Neural cell (in vitro differentiated cells): ENCODE measurements around the gene FBXL20. TPM values are rescaled to one million over a fixed set of nuclear protein-coding genes. Genes with fewer than 3 reads are reported as not detected.
"Not testable (repeated sequence)": the region's sequence is repeated elsewhere in the genome, so short reads cannot be mapped to it uniquely, and the experiment has no call there.

Source experiments
- H2AFZ ChIP-seq: fragments of 200-600, 300-800 bp; sonication (generic), shearing (Covaris generic); 2 replicates; pipeline ENCODE4 v1.6.0; 2014; ENCODE audit warnings: low read depth, mild to moderate bottlenecking, antibody characterized with exemption, low read length, moderate library complexity
- H3F3A ChIP-seq: fragments of 200-600 bp; shearing (Covaris generic); 2 replicates; pipeline ENCODE4 v1.6.1; 2016; ENCODE audit warnings: mild to moderate bottlenecking, moderate library complexity, mixed read lengths, antibody characterized with exemption, low read length; ENCODE audit not compliant: insufficient read depth, poor library complexity, severe bottlenecking
- H3K27ac ChIP-seq: fragments of 200-600, 300-800 bp; sonication (generic), shearing (Covaris generic); 2 replicates; pipeline ENCODE4 v1.5.1; 2014; ENCODE audit warnings: mild to moderate bottlenecking, low read length, moderate library complexity
- H3K27me3 ChIP-seq: fragments of 300-800, 200-600 bp; sonication (generic), shearing (Covaris generic); 2 replicates; pipeline ENCODE4 v1.6.0; 2014; ENCODE audit warnings: mild to moderate bottlenecking, low read depth, low read length, moderate library complexity; ENCODE audit not compliant: insufficient read depth
- H3K36me3 ChIP-seq: fragments of 300-800, 200-600 bp; sonication (generic), shearing (Covaris generic); 2 replicates; pipeline ENCODE4 v1.5.1; 2014; ENCODE audit warnings: mild to moderate bottlenecking, antibody characterized with exemption, low read length, moderate library complexity; ENCODE audit not compliant: insufficient read depth
- H3K4me2 ChIP-seq: fragments of 300-800, 200-600 bp; sonication (generic), shearing (Covaris generic); 2 replicates; pipeline ENCODE4 v1.6.0; 2014; ENCODE audit warnings: mild to moderate bottlenecking, low read length
- H3K4me3 ChIP-seq: fragments of 300-800, 200-600 bp; sonication (generic), shearing (Covaris generic); 2 replicates; pipeline ENCODE4 v1.5.1; 2014; ENCODE audit warnings: mild to moderate bottlenecking, low read length, moderate library complexity
- H3K79me2 ChIP-seq: fragments of 200-600 bp; shearing (Covaris generic); replicated peaks from 2 replicates; pipeline ENCODE4 v1.6.0; 2014; ENCODE audit warnings: mild to moderate bottlenecking, low read length, moderate library complexity; ENCODE audit not compliant: insufficient read depth
- H3K9ac ChIP-seq: fragments of 300-800, 200-600 bp; sonication (generic), shearing (Covaris generic); 2 replicates; pipeline ENCODE4 v1.6.1; 2016; ENCODE audit warnings: mild to moderate bottlenecking, low read length, mixed read lengths
- H3K9me2 ChIP-seq: fragments of 200-600 bp; shearing (Covaris generic); 2 replicates; pipeline ENCODE4 v1.6.1; 2016; ENCODE audit warnings: mild to moderate bottlenecking, low read length, mixed read lengths; ENCODE audit not compliant: insufficient read depth
- H3K9me3 ChIP-seq: fragments of 200-600, 300-800 bp; sonication (generic), shearing (Covaris generic); 2 replicates; pipeline ENCODE4 v1.6.1; 2016; ENCODE audit warnings: mild to moderate bottlenecking, mixed run types, low read length, moderate library complexity, mixed read lengths
- H4K20me1 ChIP-seq: fragments of 200-600 bp; shearing (Covaris generic); 2 replicates; pipeline ENCODE4 v1.6.1; 2016; ENCODE audit warnings: mild to moderate bottlenecking, mixed run types; ENCODE audit not compliant: insufficient read depth
- EP300 ChIP-seq: fragments of 450-650 bp; conservative IDR thresholded peaks from 2 replicates; pipeline ENCODE4 v1.6.1; 2014; ENCODE audit warnings: antibody characterized with exemption, mild to moderate bottlenecking, moderate library complexity; ENCODE audit not compliant: poor library complexity, severe bottlenecking
- EZH2 ChIP-seq: fragments of 200-600, 300-800 bp; shearing (Covaris generic), sonication (generic); IDR thresholded peaks from 2 replicates; pipeline ENCODE4 v1.6.1; 2014; ENCODE audit warnings: antibody characterized with exemption, low read length, borderline replicate concordance, mild to moderate bottlenecking; ENCODE audit not compliant: insufficient read depth, poor library complexity, severe bottlenecking
- MXI1 ChIP-seq: fragments of 450-650 bp; conservative IDR thresholded peaks from 2 replicates; pipeline ENCODE4 v1.6.1; 2014; ENCODE audit warnings: antibody characterized with exemption, mild to moderate bottlenecking; ENCODE audit not compliant: poor library complexity, severe bottlenecking
- POLR2AphosphoS5 ChIP-seq: IDR thresholded peaks from 2 replicates; pipeline ENCODE4 v1.6.1; 2012
- RAD21 ChIP-seq: fragments of 450-650 bp; conservative IDR thresholded peaks from 2 replicates; pipeline ENCODE4 v1.6.1; 2014; ENCODE audit warnings: antibody characterized with exemption, mild to moderate bottlenecking, moderate library complexity
- REST ChIP-seq: IDR thresholded peaks from 2 replicates; pipeline ENCODE4 v1.6.1; 2012; ENCODE audit warnings: borderline replicate concordance
- SMC3 ChIP-seq: fragments of 450-650 bp; conservative IDR thresholded peaks from 2 replicates; pipeline ENCODE4 v1.6.1; 2014; ENCODE audit warnings: antibody characterized with exemption, mild to moderate bottlenecking, moderate library complexity; ENCODE audit not compliant: poor library complexity
- TAF1 ChIP-seq: IDR thresholded peaks from 2 replicates; pipeline ENCODE4 v1.6.1; 2012; ENCODE audit warnings: low read depth
- polyA plus RNA-seq: library from polyadenylated mRNA; depleted of rRNA; stranded (reverse); fragments of >200 nt; gene quantifications from 2 replicates; pipeline ENCODE4 v1.2.3, GENCODE V29; 2014
- TF ChIP-seq, protein P1 (sequence below): fragments of 450-650 bp; IDR thresholded peaks from 2 replicates; pipeline ENCODE4 v1.5.1; 2014; ENCODE audit warnings: antibody characterized with exemption, mild to moderate bottlenecking, moderate library complexity; ENCODE audit not compliant: poor library complexity, severe bottlenecking

The FBXL20 gene
- polyA plus RNA-seq, 1 donor from 2014 or later: 12.0 TPM

GRCh38 chr17:39334008-39334744 is 67.2 kb downstream of the FBXL20 start:
- H3K79me2 ChIP-seq, H2AFZ ChIP-seq, H3K9me2 ChIP-seq, H3K27me3 ChIP-seq, H3K9me3 ChIP-seq, H3K9ac ChIP-seq, H3K4me3 ChIP-seq, H3K36me3 ChIP-seq, H3K4me2 ChIP-seq, H3K27ac ChIP-seq, H3F3A ChIP-seq, H4K20me1 ChIP-seq: not testable (repeated sequence)

DNA sequence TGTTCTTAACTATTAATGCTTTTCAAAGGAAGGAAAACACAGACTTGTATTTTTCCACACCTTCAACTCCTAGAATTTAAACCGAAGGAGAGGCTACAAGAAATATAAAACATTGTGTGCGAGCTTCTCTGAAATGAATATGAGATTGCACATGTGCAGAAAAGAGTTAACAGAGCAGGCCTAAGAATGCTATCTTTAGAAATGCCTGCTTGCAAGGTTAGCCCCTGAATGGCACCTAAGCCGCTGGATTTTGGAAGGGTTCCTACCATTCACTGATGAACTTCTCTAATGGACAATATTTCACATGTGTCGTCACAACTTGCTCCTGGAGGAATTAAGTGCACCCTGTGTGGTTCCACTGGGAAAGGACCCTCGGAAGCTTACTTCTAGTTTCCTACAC is 69.3 kb downstream of the FBXL20 start:
- Histone ChIP-seq H4K20me1 (no peaks in the 10 kb centered on the region), H3K36me3 (no peaks in the 10 kb centered on the region), H3K79me2 (peaks cover 2% of the 10 kb centered on the region), H3K4me2 (no peak overlapping the region), H3K9me3 (no peaks in the 10 kb centered on the region), H3K27ac (no peak overlapping the region), H3K4me3 (no peak overlapping the region), H3K9ac (no peak overlapping the region), H3F3A (no peaks in the 10 kb centered on the region), H3K9me2 (no peaks in the 10 kb centered on the region), H3K27me3 (no peaks in the 10 kb centered on the region), H2AFZ (no peak overlapping the region)
- no peak for TF ChIP-seq SMC3
- no peak for TF ChIP-seq RAD21
- no peak for TF ChIP-seq REST
- no peak for TF ChIP-seq EZH2
- no peak for TF ChIP-seq POLR2AphosphoS5
- TF ChIP-seq TAF1: no peak
- TF ChIP-seq MXI1: no peak
- TF ChIP-seq EP300: no peak

- TF ChIP-seq EZH2 (no peak), RAD21 (no peak), REST (no peak), SMC3 (no peak), MXI1 (no peak)
- TF ChIP-seq, protein P1, sequence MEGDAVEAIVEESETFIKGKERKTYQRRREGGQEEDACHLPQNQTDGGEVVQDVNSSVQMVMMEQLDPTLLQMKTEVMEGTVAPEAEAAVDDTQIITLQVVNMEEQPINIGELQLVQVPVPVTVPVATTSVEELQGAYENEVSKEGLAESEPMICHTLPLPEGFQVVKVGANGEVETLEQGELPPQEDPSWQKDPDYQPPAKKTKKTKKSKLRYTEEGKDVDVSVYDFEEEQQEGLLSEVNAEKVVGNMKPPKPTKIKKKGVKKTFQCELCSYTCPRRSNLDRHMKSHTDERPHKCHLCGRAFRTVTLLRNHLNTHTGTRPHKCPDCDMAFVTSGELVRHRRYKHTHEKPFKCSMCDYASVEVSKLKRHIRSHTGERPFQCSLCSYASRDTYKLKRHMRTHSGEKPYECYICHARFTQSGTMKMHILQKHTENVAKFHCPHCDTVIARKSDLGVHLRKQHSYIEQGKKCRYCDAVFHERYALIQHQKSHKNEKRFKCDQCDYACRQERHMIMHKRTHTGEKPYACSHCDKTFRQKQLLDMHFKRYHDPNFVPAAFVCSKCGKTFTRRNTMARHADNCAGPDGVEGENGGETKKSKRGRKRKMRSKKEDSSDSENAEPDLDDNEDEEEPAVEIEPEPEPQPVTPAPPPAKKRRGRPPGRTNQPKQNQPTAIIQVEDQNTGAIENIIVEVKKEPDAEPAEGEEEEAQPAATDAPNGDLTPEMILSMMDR: no peak
Measured at GRCh38 chr17:39328815-39329214, 72.6 kb downstream of the FBXL20 start.

More at GRCh38 chr17:39328815-39329214, 72.6 kb downstream of the FBXL20 start:
- no peaks in the 10 kb centered on the region for H4K20me1 ChIP-seq
- H3K9ac ChIP-seq: no peak overlapping the region
- peaks cover 3% of the 10 kb centered on the region for H3K79me2 ChIP-seq
- H3K9me2 ChIP-seq: no peaks in the 10 kb centered on the region
- no peak overlapping the region for H3K27ac ChIP-seq
- no peaks in the 10 kb centered on the region for H3K9me3 ChIP-seq
- no peaks in the 10 kb centered on the region for H3F3A ChIP-seq
- no peak overlapping the region for H2AFZ ChIP-seq
- H3K4me3 ChIP-seq: no peak overlapping the region
- H3K4me2 ChIP-seq: no peak overlapping the region
- H3K36me3 ChIP-seq: no peaks in the 10 kb centered on the region
- H3K27me3 ChIP-seq: no peaks in the 10 kb centered on the region
